Measurements from ENCODE around the gene CHMP6.

Gene CHMP6

GRCh38 chr17:81043725-81044427 is 52.2 kb downstream of the CHMP6 start:
- Histone ChIP-seq H3K27me3 (ENCODE audit: control insufficient read depth in 5 of 5, insufficient read depth in 4 of 5, low read length in 5 of 5) (peaks cover 3 to 20% (median 7%) of the 10 kb centered on the region in 5 donors), H3K9me3 (ENCODE audit: control insufficient read depth in 5 of 5, low read length in 5 of 5) (no peaks in the 10 kb centered on the region), H3K4me1 (ENCODE audit: control insufficient read depth in 5 of 5, insufficient read depth in 5 of 5, low read length in 5 of 5) (peaks cover 5 to 81% (median 57%) of the 10 kb centered on the region in 5 donors), H3K36me3 (ENCODE audit: control insufficient read depth in 5 of 5, insufficient read depth in 5 of 5, low read length in 5 of 5) (peaks cover 0 to 3% (median 0%) of the 10 kb centered on the region in 5 donors), H3K27ac (ENCODE audit: low read depth, low read length) (peak overlapping the region; percentile 57), H3K9ac (ENCODE audit: low read length in 5 of 5) (peak overlapping the region in 1 of 5 donors; percentile 37), H3K4me3 (ENCODE audit: low read depth in 1 of 5, low read length in 5 of 5) (peak overlapping the region in 3 of 5 donors; percentile 17 to 51 (median 31))

GRCh38 chr17:81044428-81044763 is 52.8 kb downstream of the CHMP6 start:
- H3K4me1 ChIP-seq (ENCODE audit: control insufficient read depth in 5 of 5, insufficient read depth in 5 of 5, low read length in 5 of 5), result peaks cover 5 to 86% (median 62%) of the 10 kb centered on the region in 5 donors
- peaks cover 0 to 3% (median 0%) of the 10 kb centered on the region in 5 donors for H3K36me3 ChIP-seq (ENCODE audit: control insufficient read depth in 5 of 5, insufficient read depth in 5 of 5, low read length in 5 of 5)
- peak overlapping the region in 4 of 5 donors; percentile 31 to 61 (median 48) for H3K4me3 ChIP-seq (ENCODE audit: low read depth in 1 of 5, low read length in 5 of 5)
- no peaks in the 10 kb centered on the region for H3K9me3 ChIP-seq (ENCODE audit: control insufficient read depth in 5 of 5, low read length in 5 of 5)
- H3K9ac ChIP-seq (ENCODE audit: low read length in 5 of 5), result peak overlapping the region in 1 of 5 donors; percentile 37
- H3K27me3 ChIP-seq (ENCODE audit: control insufficient read depth in 5 of 5, insufficient read depth in 4 of 5, low read length in 5 of 5), result peaks cover 3 to 15% (median 7%) of the 10 kb centered on the region in 5 donors
- peak overlapping the region; percentile 57 for H3K27ac ChIP-seq (ENCODE audit: low read depth, low read length)

DNA sequence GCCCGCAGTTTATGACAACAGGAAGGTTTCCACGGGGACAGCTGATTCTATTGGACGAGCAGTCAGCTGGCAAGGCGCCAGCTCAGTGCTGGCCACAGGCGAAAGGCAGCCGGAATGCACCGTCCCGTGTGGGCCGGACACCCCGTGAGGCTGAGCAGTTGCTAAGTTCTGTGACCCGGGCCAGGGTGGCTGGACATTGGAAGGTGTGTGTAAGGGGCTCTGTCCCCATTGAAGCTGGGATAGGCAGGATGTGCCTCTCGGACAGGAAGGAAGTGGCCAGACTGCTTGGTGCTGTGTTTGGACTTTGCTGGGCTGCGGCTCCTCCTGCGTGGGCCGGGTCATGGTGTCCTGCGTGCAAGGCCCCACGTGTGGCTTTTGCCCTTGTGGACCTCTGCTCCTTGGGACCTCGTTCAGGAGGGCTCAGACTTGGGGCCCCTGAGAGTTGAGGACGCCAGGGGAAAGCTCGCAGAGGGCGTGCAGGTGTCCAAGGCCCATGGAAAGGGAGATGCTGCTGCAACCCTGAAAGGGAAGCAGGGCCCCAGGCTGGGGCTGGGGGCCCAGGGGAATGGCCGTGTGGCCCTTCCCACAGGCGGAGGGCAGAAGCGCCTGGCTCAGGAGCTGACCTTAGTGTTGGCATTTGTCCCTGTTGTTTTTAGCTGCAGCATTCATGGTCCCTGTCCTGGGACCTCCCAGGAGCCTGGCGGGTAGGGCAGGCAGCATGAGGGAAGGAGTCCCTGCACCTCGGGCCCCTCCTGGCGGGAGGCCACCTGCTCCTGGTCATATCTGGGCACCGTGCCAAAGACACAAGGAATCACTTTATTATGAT is 53.3 kb downstream of the CHMP6 start:
- peaks cover 5 to 88% (median 63%) of the 10 kb centered on the region in 5 donors for H3K4me1 ChIP-seq (ENCODE audit: control insufficient read depth in 5 of 5, insufficient read depth in 5 of 5, low read length in 5 of 5)
- H3K27ac ChIP-seq (ENCODE audit: low read depth, low read length), result peak overlapping the region; percentile 57
- H3K36me3 ChIP-seq (ENCODE audit: control insufficient read depth in 5 of 5, insufficient read depth in 5 of 5, low read length in 5 of 5), result peaks cover 0 to 3% (median 0%) of the 10 kb centered on the region in 5 donors
- peak overlapping the region in 1 of 5 donors; percentile 37 for H3K9ac ChIP-seq (ENCODE audit: low read length in 5 of 5)
- no peaks in the 10 kb centered on the region for H3K9me3 ChIP-seq (ENCODE audit: control insufficient read depth in 5 of 5, low read length in 5 of 5)
- H3K27me3 ChIP-seq (ENCODE audit: control insufficient read depth in 5 of 5, insufficient read depth in 4 of 5, low read length in 5 of 5), result peaks cover 3 to 13% (median 7%) of the 10 kb centered on the region in 5 donors
- H3K4me3 ChIP-seq (ENCODE audit: low read depth in 1 of 5, low read length in 5 of 5), result peak overlapping the region in 4 of 5 donors; percentile 31 to 61 (median 48)

DNA sequence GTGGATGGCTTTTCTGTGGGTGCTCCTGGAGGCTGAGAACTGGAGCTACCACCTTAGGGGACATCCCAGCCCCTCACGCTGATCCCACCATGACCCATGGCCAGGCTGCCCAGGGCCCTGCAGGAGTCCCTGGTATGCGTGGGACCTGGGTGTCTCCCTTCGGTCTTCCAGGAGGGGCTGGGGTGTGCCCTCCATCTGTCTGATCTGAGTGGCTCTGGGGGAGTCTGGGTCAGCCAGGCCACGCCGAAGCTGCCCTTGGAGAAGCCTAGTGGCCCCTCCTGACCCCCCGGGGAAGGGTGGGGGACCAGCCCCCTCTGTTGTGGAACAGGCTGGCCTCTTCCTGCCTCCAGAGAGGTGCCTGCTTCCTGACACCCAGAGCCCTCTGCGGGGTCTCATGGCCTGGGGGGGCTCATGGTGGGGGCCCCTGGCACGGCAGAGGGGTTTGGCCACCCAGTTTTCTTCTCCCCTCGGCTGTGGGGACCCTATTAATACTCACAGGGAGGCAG is 54.0 kb downstream of the CHMP6 start:
- Histone ChIP-seq H3K27ac (ENCODE audit: low read depth, low read length) (peak overlapping the region; percentile 57), H3K36me3 (ENCODE audit: control insufficient read depth in 5 of 5, insufficient read depth in 5 of 5, low read length in 5 of 5) (peaks cover 0 to 3% (median 0%) of the 10 kb centered on the region in 5 donors), H3K9ac (ENCODE audit: low read length in 5 of 5) (no peak overlapping the region), H3K4me1 (ENCODE audit: control insufficient read depth in 5 of 5, insufficient read depth in 5 of 5, low read length in 5 of 5) (peaks cover 5 to 88% (median 68%) of the 10 kb centered on the region in 5 donors), H3K9me3 (ENCODE audit: control insufficient read depth in 5 of 5, low read length in 5 of 5) (no peaks in the 10 kb centered on the region), H3K4me3 (ENCODE audit: low read depth in 1 of 5, low read length in 5 of 5) (no peak overlapping the region), H3K27me3 (ENCODE audit: control insufficient read depth in 5 of 5, insufficient read depth in 4 of 5, low read length in 5 of 5) (peaks cover 3 to 10% (median 7%) of the 10 kb centered on the region in 5 donors)

- Histone ChIP-seq H3K27ac (ENCODE audit: low read depth, low read length) (peak overlapping the region; percentile 10), H3K4me1 (ENCODE audit: control insufficient read depth in 5 of 5, insufficient read depth in 5 of 5, low read length in 5 of 5) (peaks cover 5 to 87% (median 64%) of the 10 kb centered on the region in 5 donors)
Observed at GRCh38 chr17:81046132-81046769, 54.6 kb downstream of the CHMP6 start.

DNA sequence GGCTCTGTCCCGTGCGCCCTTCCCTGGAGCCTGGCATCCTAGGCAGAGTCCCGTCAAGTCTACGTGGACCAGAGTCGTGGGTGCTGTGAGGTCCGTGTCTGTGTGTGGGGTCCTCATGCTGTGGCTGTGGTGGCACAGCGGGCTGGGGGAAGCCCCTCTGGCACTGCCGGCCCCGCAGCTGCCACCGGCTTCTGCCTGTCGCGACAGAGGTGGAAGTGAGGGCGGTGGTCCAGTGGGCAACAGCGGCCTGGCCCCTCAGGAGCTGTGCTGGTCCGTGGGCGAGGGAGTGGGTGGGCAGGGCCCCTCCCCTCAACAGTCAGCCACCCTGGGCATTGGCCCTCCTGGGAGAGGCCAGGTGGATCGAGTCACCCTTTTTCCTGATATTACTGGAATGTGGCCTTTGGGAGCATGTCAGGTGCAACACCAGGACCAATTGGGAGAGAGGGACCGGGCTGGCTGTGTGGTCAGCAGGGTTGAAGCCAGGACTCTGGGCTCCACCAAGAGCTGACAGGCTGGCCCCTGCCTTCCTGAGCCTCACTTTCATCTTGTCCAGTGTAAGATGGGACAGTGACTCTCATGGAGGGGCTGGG is 55.2 kb downstream of the CHMP6 start:
- Histone ChIP-seq H3K9me3 (ENCODE audit: control insufficient read depth in 5 of 5, low read length in 5 of 5) (no peaks in the 10 kb centered on the region), H3K27ac (ENCODE audit: low read depth, low read length) (peak overlapping the region; percentile 10), H3K27me3 (ENCODE audit: control insufficient read depth in 5 of 5, insufficient read depth in 4 of 5, low read length in 5 of 5) (peaks cover 3 to 10% (median 6%) of the 10 kb centered on the region in 5 donors), H3K9ac (ENCODE audit: low read length in 5 of 5) (no peak overlapping the region), H3K36me3 (ENCODE audit: control insufficient read depth in 5 of 5, insufficient read depth in 5 of 5, low read length in 5 of 5) (peaks cover 0 to 3% (median 0%) of the 10 kb centered on the region in 5 donors), H3K4me1 (ENCODE audit: control insufficient read depth in 5 of 5, insufficient read depth in 5 of 5, low read length in 5 of 5) (peaks cover 5 to 89% (median 64%) of the 10 kb centered on the region in 5 donors), H3K4me3 (ENCODE audit: low read depth in 1 of 5, low read length in 5 of 5) (no peak overlapping the region)

More at GRCh38 chr17:81046132-81046769, 54.6 kb downstream of the CHMP6 start:
- Histone ChIP-seq H3K36me3 (ENCODE audit: control insufficient read depth in 5 of 5, insufficient read depth in 5 of 5, low read length in 5 of 5) (peaks cover 0 to 3% (median 0%) of the 10 kb centered on the region in 5 donors), H3K9ac (ENCODE audit: low read length in 5 of 5) (no peak overlapping the region), H3K27me3 (ENCODE audit: control insufficient read depth in 5 of 5, insufficient read depth in 4 of 5, low read length in 5 of 5) (peaks cover 3 to 10% (median 6%) of the 10 kb centered on the region in 5 donors), H3K9me3 (ENCODE audit: control insufficient read depth in 5 of 5, low read length in 5 of 5) (no peaks in the 10 kb centered on the region), H3K4me3 (ENCODE audit: low read depth in 1 of 5, low read length in 5 of 5) (no peak overlapping the region)

DNA sequence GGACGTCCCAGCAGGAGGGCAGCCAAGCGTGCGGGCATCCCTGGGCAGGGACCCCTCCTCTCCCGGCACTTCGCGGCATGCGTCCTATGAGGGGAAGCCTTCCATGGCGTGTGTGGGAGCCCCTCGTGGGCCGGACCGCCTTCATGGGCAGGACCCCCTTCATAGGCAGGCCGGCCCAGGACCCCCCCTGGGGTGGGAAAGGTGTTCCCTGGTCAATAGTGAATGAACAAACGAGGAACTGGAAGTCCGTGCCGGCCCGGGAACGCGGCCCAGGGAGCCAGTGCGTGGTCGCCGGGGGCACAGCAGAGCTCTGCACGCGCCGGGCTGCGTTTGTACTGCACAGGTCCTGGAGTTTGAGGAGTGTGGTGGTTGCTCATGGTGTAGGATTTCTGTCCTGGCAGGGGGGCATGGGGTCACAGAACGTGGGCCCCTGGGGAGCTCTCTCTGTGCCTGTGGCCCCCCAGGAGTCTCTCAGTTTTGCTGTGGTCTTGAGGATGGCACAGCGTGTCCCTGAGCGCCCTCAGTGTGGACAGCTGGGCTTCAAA is 57.3 kb downstream of the CHMP6 start:
- Histone ChIP-seq H3K9me3 (ENCODE audit: control insufficient read depth in 5 of 5, low read length in 5 of 5) (no peaks in the 10 kb centered on the region), H3K4me1 (ENCODE audit: control insufficient read depth in 5 of 5, insufficient read depth in 5 of 5, low read length in 5 of 5) (peaks cover 5 to 91% (median 63%) of the 10 kb centered on the region in 5 donors), H3K27me3 (ENCODE audit: control insufficient read depth in 5 of 5, insufficient read depth in 4 of 5, low read length in 5 of 5) (peaks cover 3 to 10% (median 6%) of the 10 kb centered on the region in 5 donors), H3K27ac (ENCODE audit: low read depth, low read length) (no peak overlapping the region), H3K4me3 (ENCODE audit: low read depth in 1 of 5, low read length in 5 of 5) (no peak overlapping the region), H3K36me3 (ENCODE audit: control insufficient read depth in 5 of 5, insufficient read depth in 5 of 5, low read length in 5 of 5) (peaks cover 0 to 3% (median 0%) of the 10 kb centered on the region in 5 donors), H3K9ac (ENCODE audit: low read length in 5 of 5) (no peak overlapping the region)

DNA sequence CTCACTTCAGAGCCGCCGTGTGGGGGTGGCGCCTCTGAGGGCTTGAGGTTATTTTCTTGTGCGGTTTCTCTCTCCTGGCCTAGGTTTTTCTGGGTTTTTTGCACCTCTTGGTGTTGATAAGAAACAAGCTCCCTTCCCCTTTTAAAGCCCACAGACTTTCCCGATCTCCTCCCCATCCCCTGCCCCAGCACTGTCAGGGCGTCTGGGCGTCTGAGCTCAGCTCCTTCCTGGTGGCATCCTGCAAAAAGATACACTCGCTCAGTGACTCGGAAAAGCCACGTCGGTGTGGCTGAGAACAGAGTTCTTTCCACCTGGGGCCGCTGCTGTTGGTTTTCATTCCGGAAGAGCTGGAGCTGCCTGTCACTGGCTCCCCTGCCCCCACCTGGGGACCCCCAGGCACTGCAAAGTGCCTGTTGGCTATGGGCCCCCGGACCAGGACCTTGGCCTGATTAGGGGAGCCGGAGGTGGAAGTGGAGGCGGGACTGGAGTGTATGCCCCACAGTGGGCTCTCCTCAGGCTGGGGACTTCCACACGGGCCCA is 57.8 kb downstream of the CHMP6 start:
- H3K9ac ChIP-seq (ENCODE audit: low read length in 5 of 5), result no peak overlapping the region
- H3K4me1 ChIP-seq (ENCODE audit: control insufficient read depth in 5 of 5, insufficient read depth in 5 of 5, low read length in 5 of 5), result peaks cover 5 to 86% (median 57%) of the 10 kb centered on the region in 5 donors
- peak overlapping the region; percentile 16 for H3K27ac ChIP-seq (ENCODE audit: low read depth, low read length)

More for the DNA sequence above, 57.8 kb downstream of the CHMP6 start:
- Histone ChIP-seq H3K9me3 (ENCODE audit: control insufficient read depth in 5 of 5, low read length in 5 of 5) (no peaks in the 10 kb centered on the region), H3K4me3 (ENCODE audit: low read depth in 1 of 5, low read length in 5 of 5) (peak overlapping the region in 2 of 5 donors; percentile 45 to 56), H3K27me3 (ENCODE audit: control insufficient read depth in 5 of 5, insufficient read depth in 4 of 5, low read length in 5 of 5) (peaks cover 3 to 8% (median 6%) of the 10 kb centered on the region in 5 donors), H3K36me3 (ENCODE audit: control insufficient read depth in 5 of 5, insufficient read depth in 5 of 5, low read length in 5 of 5) (peaks cover 0 to 3% (median 0%) of the 10 kb centered on the region in 5 donors)
